Measurements from ENCODE around the gene NGFR.

Gene NGFR

DNA sequence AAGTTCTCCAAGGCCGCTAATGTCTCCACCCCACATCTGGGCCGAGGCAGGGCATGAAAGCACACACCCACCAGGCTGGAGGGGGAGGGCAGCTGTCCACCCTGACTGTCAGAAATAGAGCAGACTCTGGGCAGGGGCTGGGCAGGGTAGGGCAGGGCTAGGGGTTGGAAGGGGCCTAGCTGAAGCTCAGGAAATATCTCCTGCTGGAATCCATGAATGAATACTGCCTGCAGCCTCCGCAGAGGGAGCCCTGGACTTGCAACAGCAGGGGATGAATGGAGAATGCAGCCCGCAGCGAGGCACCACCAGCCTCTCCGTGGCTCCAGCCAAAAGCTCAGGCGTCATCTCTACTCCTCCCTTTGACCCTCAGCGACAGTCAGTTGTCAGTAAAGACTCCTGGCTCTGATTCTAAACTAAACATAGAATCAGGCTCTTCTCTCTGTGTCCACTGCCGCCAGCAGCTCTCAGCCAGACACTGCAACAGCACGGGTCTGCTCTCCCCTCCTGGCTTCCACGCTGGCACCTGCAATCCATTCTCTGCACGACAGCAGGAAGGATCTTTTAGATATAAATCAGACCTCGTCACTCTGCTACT is 23.9 kb upstream of the NGFR start:
- H3K36me3 ChIP-seq (ENCODE audit: control insufficient read depth in 1 of 2, insufficient read depth in 2 of 2, low read length in 2 of 2) = no peaks in the 10 kb centered on the region
- H3K27me3 ChIP-seq (ENCODE audit: low read depth, low read length) = peaks cover 22% of the 10 kb centered on the region
- H3K9me3 ChIP-seq (ENCODE audit: control insufficient read depth in 1 of 2, low read length in 2 of 2) = no peaks in the 10 kb centered on the region
- H3K4me3 ChIP-seq (ENCODE audit: low read depth in 1 of 2, low read length in 2 of 2) = no peak overlapping the region
- H3K4me1 ChIP-seq (ENCODE audit: control insufficient read depth in 1 of 2, insufficient read depth in 2 of 2, low read length in 2 of 2) = peaks cover 0 to 21% of the 10 kb centered on the region in 2 donors
- no peak overlapping the region for H3K27ac ChIP-seq (ENCODE audit: low read length)

DNA sequence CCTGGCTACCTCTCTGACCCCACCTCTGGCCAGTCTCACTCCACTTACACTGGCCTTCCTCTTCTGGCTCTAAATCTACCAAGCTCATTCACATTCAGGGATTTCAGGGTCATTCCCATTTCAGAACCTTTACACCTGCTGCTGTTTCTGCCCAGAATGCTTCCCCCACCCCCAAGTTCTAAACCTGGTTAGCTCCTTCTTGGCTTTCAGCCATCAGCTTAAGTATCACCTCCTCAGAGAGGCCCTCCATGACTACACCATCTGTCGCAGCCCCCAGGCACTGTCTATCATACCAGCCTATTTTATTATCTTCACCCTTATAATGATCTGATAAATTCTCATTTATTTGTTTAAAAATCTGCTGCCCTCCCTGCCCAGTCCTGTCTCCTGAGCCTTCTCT is 23.3 kb upstream of the NGFR start:
- H3K4me1 ChIP-seq (ENCODE audit: control insufficient read depth in 1 of 2, insufficient read depth in 2 of 2, low read length in 2 of 2) = peaks cover 0 to 21% of the 10 kb centered on the region in 2 donors
- no peak overlapping the region for H3K27ac ChIP-seq (ENCODE audit: low read length)
- no peaks in the 10 kb centered on the region for H3K36me3 ChIP-seq (ENCODE audit: control insufficient read depth in 1 of 2, insufficient read depth in 2 of 2, low read length in 2 of 2)
- H3K9me3 ChIP-seq (ENCODE audit: control insufficient read depth in 1 of 2, low read length in 2 of 2) = no peaks in the 10 kb centered on the region
- peaks cover 22% of the 10 kb centered on the region for H3K27me3 ChIP-seq (ENCODE audit: low read depth, low read length)
- no peak overlapping the region for H3K4me3 ChIP-seq (ENCODE audit: low read depth in 1 of 2, low read length in 2 of 2)

DNA sequence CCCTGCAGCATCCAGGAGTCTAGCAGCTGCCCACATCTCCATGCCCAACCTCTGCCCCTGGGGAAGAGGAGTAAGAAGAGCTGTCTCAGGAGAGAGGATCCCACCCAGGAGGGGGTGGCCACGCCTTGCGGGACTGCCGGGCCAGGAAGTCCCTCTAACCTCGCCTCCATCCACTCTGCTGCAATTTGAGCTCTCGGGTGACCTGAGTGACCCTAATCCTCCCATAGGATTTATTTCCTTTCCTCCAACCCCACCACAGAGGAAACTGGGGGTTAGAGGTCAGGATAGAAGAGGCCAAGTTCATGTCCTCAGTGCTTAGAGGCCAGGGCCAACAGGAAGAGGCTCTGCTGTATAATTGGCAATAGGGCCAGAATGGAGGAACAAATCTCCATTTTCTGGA is 22.6 kb upstream of the NGFR start:
- no peak overlapping the region for H3K27ac ChIP-seq (ENCODE audit: low read length)
- H3K36me3 ChIP-seq (ENCODE audit: control insufficient read depth in 1 of 2, insufficient read depth in 2 of 2, low read length in 2 of 2) = no peaks in the 10 kb centered on the region
- no peaks in the 10 kb centered on the region for H3K9me3 ChIP-seq (ENCODE audit: control insufficient read depth in 1 of 2, low read length in 2 of 2)
- no peak overlapping the region for H3K4me3 ChIP-seq (ENCODE audit: low read depth in 1 of 2, low read length in 2 of 2)
- peaks cover 0 to 21% of the 10 kb centered on the region in 2 donors for H3K4me1 ChIP-seq (ENCODE audit: control insufficient read depth in 1 of 2, insufficient read depth in 2 of 2, low read length in 2 of 2)
- peaks cover 22% of the 10 kb centered on the region for H3K27me3 ChIP-seq (ENCODE audit: low read depth, low read length)

DNA sequence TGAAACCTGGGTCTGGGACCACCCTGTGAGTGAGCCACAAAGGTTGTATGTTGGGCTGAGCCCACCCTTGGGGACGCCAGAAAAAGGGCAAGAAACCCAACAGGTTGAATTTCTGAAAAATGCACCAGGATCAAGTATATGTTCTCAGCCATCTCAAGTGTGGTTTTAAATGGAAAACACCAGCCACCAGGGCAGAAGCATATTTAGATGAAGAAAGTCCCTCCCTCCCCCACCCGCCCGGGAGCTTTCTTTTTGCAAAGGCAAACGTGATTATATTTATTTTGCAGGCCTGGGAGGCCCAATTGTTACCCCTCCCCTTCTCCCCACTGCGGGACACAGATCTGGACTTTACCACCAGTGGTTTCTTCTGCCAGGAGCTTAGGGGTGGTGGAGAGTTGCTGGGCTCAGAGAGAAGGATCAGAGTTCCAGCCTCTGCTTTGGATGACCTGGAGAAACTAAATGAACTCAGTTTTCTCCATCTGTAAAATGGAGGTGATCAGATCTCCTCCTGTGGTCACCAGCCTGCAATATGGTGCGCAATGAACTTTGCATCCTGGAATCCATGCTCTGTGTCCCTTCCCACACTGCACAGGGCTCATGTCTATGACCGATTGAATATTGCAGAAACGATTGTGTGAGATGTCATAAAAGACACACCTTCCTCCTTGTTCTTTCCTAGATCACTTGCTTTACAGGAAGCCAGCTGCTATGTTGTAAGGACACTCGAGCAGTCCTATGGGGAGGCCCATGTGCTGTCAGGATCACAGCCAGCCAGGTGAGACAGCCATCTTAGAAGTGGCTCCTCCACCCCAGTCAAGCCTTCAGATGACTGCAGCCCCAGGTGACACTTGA is 21.0 kb upstream of the NGFR start:
- H3K4me1 ChIP-seq (ENCODE audit: control insufficient read depth in 1 of 2, insufficient read depth in 2 of 2, low read length in 2 of 2) = peaks cover 0 to 21% of the 10 kb centered on the region in 2 donors
- peaks cover 26% of the 10 kb centered on the region for H3K27me3 ChIP-seq (ENCODE audit: low read depth, low read length)
- no peaks in the 10 kb centered on the region for H3K9me3 ChIP-seq (ENCODE audit: control insufficient read depth in 1 of 2, low read length in 2 of 2)
- H3K27ac ChIP-seq (ENCODE audit: low read length) = no peak overlapping the region
- H3K36me3 ChIP-seq (ENCODE audit: control insufficient read depth in 1 of 2, insufficient read depth in 2 of 2, low read length in 2 of 2) = no peaks in the 10 kb centered on the region
- no peak overlapping the region for H3K4me3 ChIP-seq (ENCODE audit: low read depth in 1 of 2, low read length in 2 of 2)

DNA sequence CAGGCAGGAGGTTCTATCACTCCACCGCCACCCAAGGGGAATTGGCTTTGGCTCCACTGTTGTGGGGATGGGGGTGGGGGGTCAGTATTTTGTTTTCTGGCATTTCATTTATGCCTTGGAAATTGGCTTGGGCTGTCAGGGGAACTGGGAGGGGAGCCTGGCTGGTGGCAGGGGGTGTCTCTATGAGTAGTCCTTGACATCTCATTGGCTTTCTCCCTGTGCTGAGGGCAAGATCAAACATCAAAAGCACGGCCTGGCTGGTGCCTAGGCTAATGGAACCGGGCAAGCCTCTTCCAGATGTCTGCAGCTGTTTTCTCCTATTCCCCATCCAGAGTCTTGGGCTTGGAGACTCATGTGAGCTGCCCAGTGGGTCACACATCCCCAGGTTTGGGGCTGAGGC is 17.4 kb upstream of the NGFR start:
- H3K9me3 ChIP-seq (ENCODE audit: control insufficient read depth in 1 of 2, low read length in 2 of 2) = no peaks in the 10 kb centered on the region

DNA sequence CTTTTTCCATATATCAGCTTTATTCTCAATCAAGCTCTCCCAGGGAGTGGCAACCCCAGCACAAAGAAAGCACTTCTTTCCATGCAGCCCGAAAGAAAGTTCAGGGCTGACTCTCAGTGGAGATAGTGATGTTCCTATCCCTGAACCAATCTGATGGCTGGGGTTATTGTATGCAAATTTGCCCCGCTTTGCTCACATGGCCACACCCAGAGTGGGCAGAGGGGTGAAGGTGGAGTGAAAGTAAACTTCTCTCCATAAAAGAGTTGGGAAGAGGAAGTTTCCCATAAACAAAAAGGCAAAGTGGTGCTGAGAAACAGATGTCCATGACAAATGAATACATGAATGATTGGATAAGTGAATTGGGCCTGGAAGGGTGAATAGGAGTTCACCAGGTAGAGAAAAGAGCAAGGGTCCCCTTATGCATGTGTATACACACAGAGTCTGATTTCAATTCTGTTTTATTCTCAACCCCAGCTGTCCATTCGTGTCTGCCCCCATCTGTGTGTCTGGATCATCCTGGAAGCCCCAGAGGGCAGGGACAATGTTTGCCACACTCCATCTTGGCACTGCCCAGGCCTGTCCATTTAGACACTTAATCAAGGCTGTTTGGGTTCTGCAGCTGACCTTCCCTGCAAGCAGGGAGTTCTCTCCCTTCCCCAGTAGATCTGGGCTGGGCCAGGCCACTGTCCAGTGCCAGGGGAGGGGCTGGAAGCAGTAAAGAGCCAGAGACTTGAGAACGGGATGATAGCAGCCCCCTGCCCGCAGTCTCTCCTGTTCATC is 14.1 kb upstream of the NGFR start:
- Histone ChIP-seq H3K27ac (ENCODE audit: low read length) (no peak overlapping the region), H3K36me3 (ENCODE audit: control insufficient read depth in 1 of 2, insufficient read depth in 2 of 2, low read length in 2 of 2) (no peaks in the 10 kb centered on the region), H3K4me3 (ENCODE audit: low read depth in 1 of 2, low read length in 2 of 2) (no peak overlapping the region), H3K4me1 (ENCODE audit: control insufficient read depth in 1 of 2, insufficient read depth in 2 of 2, low read length in 2 of 2) (peaks cover 0 to 4% of the 10 kb centered on the region in 2 donors), H3K27me3 (ENCODE audit: low read depth, low read length) (peaks cover 23% of the 10 kb centered on the region), H3K9me3 (ENCODE audit: control insufficient read depth in 1 of 2, low read length in 2 of 2) (no peaks in the 10 kb centered on the region)

More for the DNA sequence above, 17.4 kb upstream of the NGFR start:
- Histone ChIP-seq H3K27ac (ENCODE audit: low read length) (no peak overlapping the region), H3K27me3 (ENCODE audit: low read depth, low read length) (peaks cover 14% of the 10 kb centered on the region), H3K36me3 (ENCODE audit: control insufficient read depth in 1 of 2, insufficient read depth in 2 of 2, low read length in 2 of 2) (no peaks in the 10 kb centered on the region), H3K4me3 (ENCODE audit: low read depth in 1 of 2, low read length in 2 of 2) (no peak overlapping the region), H3K4me1 (ENCODE audit: control insufficient read depth in 1 of 2, insufficient read depth in 2 of 2, low read length in 2 of 2) (no peaks in the 10 kb centered on the region)

DNA sequence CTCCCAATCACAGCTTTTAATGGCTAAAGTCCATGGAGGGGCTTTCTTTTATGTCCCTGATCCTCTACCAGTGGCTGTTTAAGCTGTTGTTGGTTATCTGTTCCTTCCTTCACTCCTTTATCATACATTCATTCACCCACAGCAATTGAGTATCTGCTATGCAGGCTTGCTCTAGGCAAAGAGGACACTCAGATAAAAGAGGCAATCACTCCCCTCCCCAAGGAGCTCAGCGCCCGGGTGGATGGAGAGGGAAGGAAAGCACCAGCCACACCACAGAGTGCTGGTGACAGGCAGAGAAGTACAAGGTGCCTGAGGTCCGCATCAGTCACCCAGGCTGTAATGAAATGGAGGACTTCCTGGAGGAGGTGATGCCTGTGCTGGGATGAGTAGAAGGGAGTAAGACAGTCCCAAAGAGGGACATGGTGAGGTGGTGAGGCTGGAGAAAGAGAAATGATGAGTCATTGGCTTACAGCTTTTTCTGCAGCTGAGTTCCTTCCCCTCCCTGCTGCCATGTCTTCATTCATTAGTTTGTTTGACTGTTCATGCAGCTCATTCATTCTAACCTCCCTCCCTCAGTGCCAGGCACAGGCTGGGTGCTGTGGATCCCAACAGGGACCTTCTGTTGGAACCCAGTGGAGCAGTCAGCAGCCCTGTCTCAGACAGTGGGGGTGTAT is 12.8 kb upstream of the NGFR start:
- Histone ChIP-seq H3K27me3 (ENCODE audit: low read depth, low read length) (peaks cover 28% of the 10 kb centered on the region), H3K36me3 (ENCODE audit: control insufficient read depth in 1 of 2, insufficient read depth in 2 of 2, low read length in 2 of 2) (no peaks in the 10 kb centered on the region), H3K27ac (ENCODE audit: low read length) (no peak overlapping the region), H3K9me3 (ENCODE audit: control insufficient read depth in 1 of 2, low read length in 2 of 2) (no peaks in the 10 kb centered on the region), H3K4me1 (ENCODE audit: control insufficient read depth in 1 of 2, insufficient read depth in 2 of 2, low read length in 2 of 2) (peaks cover 0 to 5% of the 10 kb centered on the region in 2 donors), H3K4me3 (ENCODE audit: low read depth in 1 of 2, low read length in 2 of 2) (no peak overlapping the region)

DNA sequence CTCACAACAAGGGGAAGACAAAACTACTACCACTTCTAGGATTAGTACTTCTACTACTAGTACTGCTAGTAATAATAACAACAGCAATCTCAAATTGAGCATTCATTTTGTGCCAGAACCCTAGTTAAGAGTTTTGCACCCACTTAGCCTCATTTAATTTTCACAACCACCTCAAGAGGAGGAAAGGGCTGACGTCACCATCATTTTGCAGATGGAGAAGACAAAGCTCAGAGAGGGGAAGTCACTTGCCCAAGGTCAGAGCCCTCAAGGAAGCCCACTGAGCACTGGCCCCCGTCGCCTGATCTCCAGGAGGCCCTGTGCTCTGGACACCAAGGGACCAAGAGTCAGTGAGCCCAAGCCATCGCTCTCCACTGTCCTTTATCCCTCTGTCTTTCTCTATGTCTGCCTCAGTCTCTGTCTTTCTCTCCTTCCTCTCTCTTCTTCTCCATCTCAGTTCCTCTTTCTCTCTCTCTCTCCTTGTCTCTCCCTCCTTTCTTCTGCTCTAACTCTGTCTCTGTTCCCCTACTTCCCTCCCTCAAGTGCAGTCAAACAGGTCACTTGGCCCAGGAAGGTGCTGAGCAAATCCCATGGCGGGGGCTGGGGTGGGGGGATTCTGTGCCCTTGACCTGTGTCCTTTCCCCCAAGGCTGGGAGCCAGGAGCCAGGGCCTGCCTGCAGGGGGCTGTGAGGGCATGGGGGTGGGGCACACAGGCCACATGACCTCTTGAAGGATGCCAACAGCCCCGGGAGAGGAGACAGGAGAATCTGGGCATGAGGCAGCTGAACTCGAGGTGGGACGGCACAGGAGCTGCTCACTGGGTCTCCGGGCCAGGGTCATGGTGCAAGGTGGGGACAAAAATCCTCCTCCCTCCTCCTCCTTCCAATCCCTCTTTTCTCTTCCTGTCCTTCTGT is 11.2 kb upstream of the NGFR start:
- no peak overlapping the region for H3K27ac ChIP-seq (ENCODE audit: low read length)
- H3K27me3 ChIP-seq (ENCODE audit: low read depth, low read length) = peaks cover 25% of the 10 kb centered on the region
- peaks cover 0 to 5% of the 10 kb centered on the region in 2 donors for H3K4me1 ChIP-seq (ENCODE audit: control insufficient read depth in 1 of 2, insufficient read depth in 2 of 2, low read length in 2 of 2)
- no peaks in the 10 kb centered on the region for H3K9me3 ChIP-seq (ENCODE audit: control insufficient read depth in 1 of 2, low read length in 2 of 2)
- no peak overlapping the region for H3K4me3 ChIP-seq (ENCODE audit: low read depth in 1 of 2, low read length in 2 of 2)
- no peaks in the 10 kb centered on the region for H3K36me3 ChIP-seq (ENCODE audit: control insufficient read depth in 1 of 2, insufficient read depth in 2 of 2, low read length in 2 of 2)

DNA sequence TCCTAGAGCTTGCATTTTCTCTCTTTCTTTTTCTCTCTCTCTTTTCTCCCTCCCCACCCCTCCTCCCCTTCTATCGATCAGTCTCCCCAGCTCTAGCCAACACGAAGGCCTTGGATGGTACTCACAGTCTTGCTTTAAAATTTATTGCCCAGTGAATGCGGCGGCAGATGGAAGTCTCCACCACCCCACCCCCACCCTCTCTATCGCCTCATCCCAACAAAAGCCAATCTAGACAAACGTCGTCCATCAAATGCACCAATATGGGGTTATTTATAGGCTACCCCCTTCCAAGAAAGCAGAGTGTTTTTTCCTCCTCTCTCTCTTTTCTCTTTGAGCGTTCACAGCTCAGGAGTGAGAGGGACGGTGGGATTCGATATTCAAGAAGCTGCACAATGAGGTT is 10.5 kb upstream of the NGFR start:
- no peaks in the 10 kb centered on the region for H3K9me3 ChIP-seq (ENCODE audit: control insufficient read depth in 1 of 2, low read length in 2 of 2)
- H3K4me3 ChIP-seq (ENCODE audit: low read depth in 1 of 2, low read length in 2 of 2) = no peak overlapping the region
- peaks cover 24% of the 10 kb centered on the region for H3K27me3 ChIP-seq (ENCODE audit: low read depth, low read length)
- H3K27ac ChIP-seq (ENCODE audit: low read length) = no peak overlapping the region
- H3K4me1 ChIP-seq (ENCODE audit: control insufficient read depth in 1 of 2, insufficient read depth in 2 of 2, low read length in 2 of 2) = peaks cover 0 to 5% of the 10 kb centered on the region in 2 donors
- no peaks in the 10 kb centered on the region for H3K36me3 ChIP-seq (ENCODE audit: control insufficient read depth in 1 of 2, insufficient read depth in 2 of 2, low read length in 2 of 2)

DNA sequence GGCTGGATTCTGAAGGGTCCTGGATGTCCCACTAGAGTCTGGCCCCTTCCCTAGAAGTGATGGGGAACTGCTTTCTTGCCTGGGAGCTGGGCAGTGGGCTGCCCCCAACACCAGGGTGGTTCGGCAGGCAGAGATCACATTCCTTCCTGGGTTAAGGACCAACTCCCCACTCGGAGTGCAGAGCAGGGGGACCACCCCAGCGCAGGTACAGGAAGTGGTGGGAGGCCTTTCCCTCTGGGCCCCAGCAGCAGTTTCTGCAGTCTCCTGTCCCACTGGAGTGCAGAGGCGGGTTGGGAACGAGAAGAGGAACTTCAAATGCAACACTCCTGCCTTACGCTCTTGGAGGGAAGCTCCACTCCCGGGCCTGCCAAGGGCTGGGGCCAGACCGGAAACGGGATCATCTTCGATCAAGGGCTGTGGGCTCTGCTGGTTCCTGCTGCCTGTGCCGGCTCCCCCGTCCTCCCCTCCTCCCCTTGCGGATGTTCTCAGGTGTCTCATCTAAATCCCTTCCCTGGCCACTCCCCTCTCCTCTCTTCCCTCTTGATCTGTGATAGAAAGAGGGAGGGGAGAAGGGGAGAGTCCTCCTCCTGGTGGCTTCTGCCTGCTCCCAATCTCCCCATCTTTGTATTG is 9.0 kb upstream of the NGFR start:
- no peak overlapping the region for H3K4me3 ChIP-seq (ENCODE audit: low read depth in 1 of 2, low read length in 2 of 2)
- H3K4me1 ChIP-seq (ENCODE audit: control insufficient read depth in 1 of 2, insufficient read depth in 2 of 2, low read length in 2 of 2) = peaks cover 0 to 5% of the 10 kb centered on the region in 2 donors
- no peak overlapping the region for H3K27ac ChIP-seq (ENCODE audit: low read length)
- no peaks in the 10 kb centered on the region for H3K36me3 ChIP-seq (ENCODE audit: control insufficient read depth in 1 of 2, insufficient read depth in 2 of 2, low read length in 2 of 2)
- peaks cover 14% of the 10 kb centered on the region for H3K27me3 ChIP-seq (ENCODE audit: low read depth, low read length)
- no peaks in the 10 kb centered on the region for H3K9me3 ChIP-seq (ENCODE audit: control insufficient read depth in 1 of 2, low read length in 2 of 2)

All from muscle layer of duodenum (tissue), 2 donors.